WTC11 (cell line): Measurements from ENCODE around the gene FRK.

ENCODE experiments used
- CTCF ChIP-seq: fragments of 200-600 bp; IDR thresholded peaks from 2 replicates; pipeline ENCODE4 v1.8.0; 2022; ENCODE audit warnings: antibody characterized with exemption
- KAT7 ChIP-seq: sonication (generic); formaldehyde crosslinking; IDR thresholded peaks from 2 replicates; pipeline ENCODE4 v1.8.1; 2023; ENCODE audit warnings: missing genetic modification reagents, mild to moderate bottlenecking, borderline replicate concordance
- MXD4 ChIP-seq: fragments of 250-450 bp; sonication (Bioruptor Pico); IDR thresholded peaks from 2 replicates; pipeline ENCODE4 v1.8.0; 2021; ENCODE audit warnings: mild to moderate bottlenecking, moderate library complexity, borderline replicate concordance
- TCF7 ChIP-seq: sonication (generic); formaldehyde crosslinking; IDR thresholded peaks from 2 replicates; pipeline ENCODE4 v1.8.0; 2022; ENCODE audit warnings: mild to moderate bottlenecking, low read depth, missing genetic modification reagents, moderate library complexity
- TP53 ChIP-seq: sonication (generic); formaldehyde crosslinking; IDR thresholded peaks from 2 replicates; pipeline ENCODE4 v1.8.1; 2023; ENCODE audit warnings: mild to moderate bottlenecking, missing genetic modification reagents
- ZNF121 ChIP-seq: sonication (generic); formaldehyde crosslinking; IDR thresholded peaks from 2 replicates; pipeline ENCODE4 v1.8.0; 2023; ENCODE audit warnings: missing genetic modification reagents
- ZNF138 ChIP-seq: sonication (generic); formaldehyde crosslinking; conservative IDR thresholded peaks from 2 replicates; pipeline ENCODE4 v1.8.1; 2022; ENCODE audit warnings: mild to moderate bottlenecking, moderate library complexity, missing genetic modification reagents
- TF ChIP-seq, protein P1 (sequence below): sonication (generic); formaldehyde crosslinking; IDR thresholded peaks from 2 replicates; pipeline ENCODE4 v1.8.1; 2022; ENCODE audit warnings: missing genetic modification reagents, borderline replicate concordance

- TF ChIP-seq ZNF121 (CRISPR knock-in tag): no peak
- TF ChIP-seq TCF7: no peak
- TF ChIP-seq CTCF: no peak
- TF ChIP-seq, protein P1, sequence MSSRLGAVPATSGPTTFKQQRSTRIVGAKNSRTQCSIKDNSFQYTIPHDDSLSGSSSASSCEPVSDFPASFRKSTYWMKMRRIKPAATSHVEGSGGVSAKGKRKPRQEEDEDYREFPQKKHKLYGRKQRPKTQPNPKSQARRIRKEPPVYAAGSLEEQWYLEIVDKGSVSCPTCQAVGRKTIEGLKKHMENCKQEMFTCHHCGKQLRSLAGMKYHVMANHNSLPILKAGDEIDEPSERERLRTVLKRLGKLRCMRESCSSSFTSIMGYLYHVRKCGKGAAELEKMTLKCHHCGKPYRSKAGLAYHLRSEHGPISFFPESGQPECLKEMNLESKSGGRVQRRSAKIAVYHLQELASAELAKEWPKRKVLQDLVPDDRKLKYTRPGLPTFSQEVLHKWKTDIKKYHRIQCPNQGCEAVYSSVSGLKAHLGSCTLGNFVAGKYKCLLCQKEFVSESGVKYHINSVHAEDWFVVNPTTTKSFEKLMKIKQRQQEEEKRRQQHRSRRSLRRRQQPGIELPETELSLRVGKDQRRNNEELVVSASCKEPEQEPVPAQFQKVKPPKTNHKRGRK (CRISPR knock-in tag): no peak
- TF ChIP-seq KAT7 (CRISPR knock-in tag): no peak
- TF ChIP-seq MXD4 (CRISPR knock-in tag): no peak
- no peak for TF ChIP-seq TP53 (CRISPR knock-in tag)
- no peak for TF ChIP-seq ZNF138 (CRISPR knock-in tag)
Observed at GRCh38 chr6:116040993-116041392, 19.7 kb downstream of the FRK start.
